Measurements from ENCODE around the gene CNTN4.

The CNTN4 gene

DNA sequence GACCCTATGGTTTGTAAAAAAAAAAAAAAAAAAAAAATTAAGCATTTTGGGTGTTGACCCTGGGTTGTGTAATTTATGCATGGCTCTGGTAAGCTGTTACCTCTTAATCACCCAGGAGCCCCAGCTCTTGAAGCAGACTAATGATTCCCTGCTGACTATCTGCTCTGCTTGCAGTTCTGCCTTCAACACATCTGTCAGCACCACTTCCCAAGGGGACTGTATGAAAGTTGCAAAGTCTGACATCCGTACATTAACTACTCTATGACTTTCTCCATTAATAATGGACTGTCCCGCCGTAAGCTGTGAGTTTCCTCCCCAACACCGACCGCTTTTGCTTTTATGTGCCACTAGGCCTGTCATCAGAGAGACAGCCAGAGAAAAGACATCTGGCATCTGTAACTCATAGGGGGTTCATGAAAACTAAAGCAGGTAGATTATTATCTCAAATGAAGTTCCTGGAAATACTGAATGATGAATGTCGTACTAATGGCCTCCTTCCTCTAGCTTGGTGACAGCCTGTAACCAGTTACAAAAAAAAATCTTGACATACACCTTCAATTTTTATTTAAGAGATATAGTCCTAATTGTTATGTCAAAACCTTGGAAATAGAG is 740.0 kb downstream of the CNTN4 start:
- no peak for DNase-seq (ENCODE audit: low spot score)
- TF ChIP-seq, protein P1, sequence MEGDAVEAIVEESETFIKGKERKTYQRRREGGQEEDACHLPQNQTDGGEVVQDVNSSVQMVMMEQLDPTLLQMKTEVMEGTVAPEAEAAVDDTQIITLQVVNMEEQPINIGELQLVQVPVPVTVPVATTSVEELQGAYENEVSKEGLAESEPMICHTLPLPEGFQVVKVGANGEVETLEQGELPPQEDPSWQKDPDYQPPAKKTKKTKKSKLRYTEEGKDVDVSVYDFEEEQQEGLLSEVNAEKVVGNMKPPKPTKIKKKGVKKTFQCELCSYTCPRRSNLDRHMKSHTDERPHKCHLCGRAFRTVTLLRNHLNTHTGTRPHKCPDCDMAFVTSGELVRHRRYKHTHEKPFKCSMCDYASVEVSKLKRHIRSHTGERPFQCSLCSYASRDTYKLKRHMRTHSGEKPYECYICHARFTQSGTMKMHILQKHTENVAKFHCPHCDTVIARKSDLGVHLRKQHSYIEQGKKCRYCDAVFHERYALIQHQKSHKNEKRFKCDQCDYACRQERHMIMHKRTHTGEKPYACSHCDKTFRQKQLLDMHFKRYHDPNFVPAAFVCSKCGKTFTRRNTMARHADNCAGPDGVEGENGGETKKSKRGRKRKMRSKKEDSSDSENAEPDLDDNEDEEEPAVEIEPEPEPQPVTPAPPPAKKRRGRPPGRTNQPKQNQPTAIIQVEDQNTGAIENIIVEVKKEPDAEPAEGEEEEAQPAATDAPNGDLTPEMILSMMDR (IDR thresholded peaks at IDR 0.05; ENCODE audit: borderline replicate concordance, control extremely low read depth, extremely low read depth, insufficient read depth, missing control alignments): no peak
- in situ Hi-C loops (cut with MboI; ENCODE audit: low sequenced_read_pairs, unreplicated experiment): no loop called here

DNA sequence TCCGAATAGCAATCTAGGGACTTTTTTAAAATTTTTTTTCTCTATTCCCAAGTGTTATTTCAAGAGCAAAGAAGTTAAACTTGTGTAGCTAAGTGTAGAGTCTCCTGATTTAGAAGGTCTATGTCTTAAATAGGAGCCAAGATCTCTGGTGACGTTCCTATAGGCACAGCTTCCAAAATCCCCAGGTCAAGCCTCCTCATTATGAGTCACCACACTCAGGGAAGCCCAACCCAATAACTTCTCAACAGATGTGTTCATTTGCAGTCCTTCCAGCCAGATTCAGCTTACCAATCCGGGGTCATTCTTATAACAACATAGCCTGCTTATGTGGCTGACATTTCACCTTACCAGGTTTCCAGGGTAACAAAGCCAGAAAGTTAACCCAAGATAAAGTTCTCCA is 741.2 kb downstream of the CNTN4 start:
- no peak for DNase-seq (ENCODE audit: low spot score)
- TF ChIP-seq, protein P1 (IDR thresholded peaks at IDR 0.05; ENCODE audit: borderline replicate concordance, control extremely low read depth, extremely low read depth, insufficient read depth, missing control alignments): no peak
- in situ Hi-C loops (cut with MboI; ENCODE audit: low sequenced_read_pairs, unreplicated experiment): no loop called here

- in situ Hi-C loops (cut with MboI; ENCODE audit: low sequenced_read_pairs, unreplicated experiment): no loop called here
- TF ChIP-seq, protein P1 (IDR thresholded peaks at IDR 0.05; ENCODE audit: borderline replicate concordance, control extremely low read depth, extremely low read depth, insufficient read depth, missing control alignments): no peak
Observed at GRCh38 chr3:2847062-2847841, 748.6 kb downstream of the CNTN4 start.

DNA sequence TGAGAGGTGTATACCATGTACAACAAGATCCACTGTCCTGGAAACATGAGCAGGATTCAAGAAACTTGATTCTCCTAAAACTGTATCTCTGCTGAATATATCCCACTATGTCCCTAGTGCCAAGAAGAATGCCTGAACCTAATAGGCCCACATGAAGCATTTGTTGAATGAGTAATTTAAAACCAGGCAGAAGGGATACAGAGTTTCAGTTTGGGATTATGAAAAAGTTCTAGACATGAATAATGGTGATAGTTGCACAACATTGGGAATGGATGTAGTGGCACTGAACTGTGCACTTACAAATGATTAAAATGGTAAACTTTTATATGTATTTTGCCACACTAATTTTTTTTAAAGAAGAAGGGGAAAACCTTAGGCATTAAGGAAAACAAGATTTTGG is 750.4 kb downstream of the CNTN4 start:
- in situ Hi-C loops (cut with MboI; ENCODE audit: low sequenced_read_pairs, unreplicated experiment): no loop called here
- TF ChIP-seq, protein P1 (IDR thresholded peaks at IDR 0.05; ENCODE audit: borderline replicate concordance, control extremely low read depth, extremely low read depth, insufficient read depth, missing control alignments): no peak
- no peak for DNase-seq (ENCODE audit: low spot score)

More at GRCh38 chr3:2847062-2847841, 748.6 kb downstream of the CNTN4 start:
- DNase-seq (ENCODE audit: low spot score): no peak

- DNase-seq (ENCODE audit: low spot score): no peak
- in situ Hi-C loops (cut with MboI; ENCODE audit: low sequenced_read_pairs, unreplicated experiment): no loop called here
- TF ChIP-seq, protein P1 (IDR thresholded peaks at IDR 0.05; ENCODE audit: borderline replicate concordance, control extremely low read depth, extremely low read depth, insufficient read depth, missing control alignments): no peak
Observed at GRCh38 chr3:2850701-2851100, 752.0 kb downstream of the CNTN4 start.

- in situ Hi-C loops (cut with MboI; ENCODE audit: low sequenced_read_pairs, unreplicated experiment): no loop called here
- TF ChIP-seq, protein P1 (IDR thresholded peaks at IDR 0.05; ENCODE audit: borderline replicate concordance, control extremely low read depth, extremely low read depth, insufficient read depth, missing control alignments): no peak
- DNase-seq (ENCODE audit: low spot score): no peak
Observed at GRCh38 chr3:2851361-2851760, 752.7 kb downstream of the CNTN4 start.
